ENCODE measurements around the gene OSBP2. TPM values are rescaled to one million over a fixed set of nuclear protein-coding genes. Genes with fewer than 3 reads are reported as not detected.
"Not testable (repeated sequence)": the region's sequence is repeated elsewhere in the genome, so short reads cannot be mapped to it uniquely, and the experiment has no call there.

The OSBP2 gene
- total RNA-seq, 1 donor from 2014 or later: 15.4 TPM

GRCh38 chr22:30718491-30718890, 23.8 kb downstream of the OSBP2 start:
- no peak for DNase-seq

DNA sequence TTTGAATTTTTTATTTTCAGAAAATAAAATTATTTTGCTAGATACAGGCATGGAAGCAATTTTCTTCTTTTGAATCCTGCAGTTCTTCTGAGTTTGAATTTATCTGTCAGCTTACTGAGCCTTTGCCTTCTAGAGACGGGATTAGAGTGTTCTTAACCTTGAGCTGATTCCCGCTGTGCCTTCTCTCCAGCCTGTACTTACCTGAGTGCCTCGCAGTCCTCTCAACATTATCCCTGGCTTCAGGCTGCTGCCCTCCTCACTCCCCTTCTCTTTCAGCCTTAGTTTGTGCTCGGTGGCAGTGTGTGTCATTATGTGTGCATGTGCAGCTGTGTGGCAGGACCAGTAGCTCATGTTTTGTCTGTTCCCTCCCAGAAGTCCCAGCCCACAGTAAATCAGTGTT, 24.3 kb downstream of the OSBP2 start:
- no peak for DNase-seq

- DNase-seq: no peak
Measured at GRCh38 chr22:30720263-30720837, 25.7 kb downstream of the OSBP2 start.

DNA sequence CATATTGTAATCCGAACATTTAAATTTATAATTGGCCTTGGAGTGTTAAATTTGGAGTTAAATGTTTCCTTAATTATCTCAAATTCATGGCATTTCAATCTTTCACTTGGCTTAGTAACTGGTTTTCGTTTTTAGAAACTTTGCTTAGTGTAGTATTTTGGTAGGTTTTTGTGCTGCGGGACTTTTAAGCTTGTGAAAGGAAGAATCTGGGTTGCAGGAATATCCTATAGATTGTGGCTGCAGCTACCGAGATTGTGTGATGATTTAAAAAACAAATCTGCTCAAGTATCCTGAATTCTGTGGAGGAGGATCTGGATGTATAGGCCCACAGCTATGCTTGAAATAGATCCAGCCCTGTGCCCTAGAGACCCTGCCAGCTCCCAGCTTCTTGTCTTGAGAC, 27.1 kb downstream of the OSBP2 start:
- no peak for DNase-seq

GRCh38 chr22:30728826-30729225, 34.2 kb downstream of the OSBP2 start:
- DNase-seq: no peak

DNA sequence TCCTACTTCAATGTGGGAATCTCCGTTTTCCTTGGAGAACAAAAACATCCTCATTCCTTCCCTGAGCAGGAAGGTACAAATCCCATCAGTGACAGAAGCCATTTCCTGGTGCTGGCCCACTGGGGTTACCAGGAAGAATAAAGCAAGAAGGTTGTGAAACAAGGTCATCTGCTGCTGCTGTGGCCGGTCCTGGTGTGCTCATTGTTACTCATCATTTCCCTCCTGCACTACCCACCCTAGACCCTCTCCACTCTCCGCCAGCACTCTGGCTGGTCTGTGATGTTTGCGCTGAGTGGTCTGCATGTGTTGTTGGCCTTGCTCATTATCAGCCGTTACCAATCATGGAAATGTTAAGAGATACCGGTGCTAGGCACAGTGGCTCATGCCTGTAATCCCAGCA, 37.0 kb downstream of the OSBP2 start:
- DNase-seq: no peak

DNA sequence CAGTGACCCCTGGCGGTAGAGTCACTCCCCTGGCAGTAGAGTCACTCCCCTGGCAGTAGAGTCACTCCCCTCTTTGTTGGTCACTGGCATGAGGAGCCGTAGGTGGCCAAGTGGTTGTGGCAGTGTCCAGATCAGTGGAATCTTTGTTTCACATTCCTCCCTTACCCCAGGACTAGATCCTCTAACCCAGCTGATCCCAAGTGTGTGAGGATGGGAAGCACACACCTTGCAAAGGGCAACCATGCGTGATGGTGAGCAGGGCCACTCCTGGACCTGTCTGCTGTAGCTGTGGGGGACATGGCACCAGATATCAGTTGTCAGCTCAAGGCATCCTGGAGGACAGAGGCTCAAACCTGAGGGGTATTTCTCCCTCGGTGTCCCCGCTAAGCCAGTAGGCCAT, 37.8 kb downstream of the OSBP2 start:
- DNase-seq: no peak

GRCh38 chr22:30733181-30733631, 38.5 kb downstream of the OSBP2 start:
- DNase-seq: no peak

GRCh38 chr22:30740007-30740406, 45.3 kb downstream of the OSBP2 start:
- DNase-seq: not testable (repeated sequence)

GRCh38 chr22:30740511-30740910, 45.8 kb downstream of the OSBP2 start:
- not testable (repeated sequence) for DNase-seq

GRCh38 chr22:30742291-30743256, 47.9 kb downstream of the OSBP2 start:
- DNase-seq: no peak

DNA sequence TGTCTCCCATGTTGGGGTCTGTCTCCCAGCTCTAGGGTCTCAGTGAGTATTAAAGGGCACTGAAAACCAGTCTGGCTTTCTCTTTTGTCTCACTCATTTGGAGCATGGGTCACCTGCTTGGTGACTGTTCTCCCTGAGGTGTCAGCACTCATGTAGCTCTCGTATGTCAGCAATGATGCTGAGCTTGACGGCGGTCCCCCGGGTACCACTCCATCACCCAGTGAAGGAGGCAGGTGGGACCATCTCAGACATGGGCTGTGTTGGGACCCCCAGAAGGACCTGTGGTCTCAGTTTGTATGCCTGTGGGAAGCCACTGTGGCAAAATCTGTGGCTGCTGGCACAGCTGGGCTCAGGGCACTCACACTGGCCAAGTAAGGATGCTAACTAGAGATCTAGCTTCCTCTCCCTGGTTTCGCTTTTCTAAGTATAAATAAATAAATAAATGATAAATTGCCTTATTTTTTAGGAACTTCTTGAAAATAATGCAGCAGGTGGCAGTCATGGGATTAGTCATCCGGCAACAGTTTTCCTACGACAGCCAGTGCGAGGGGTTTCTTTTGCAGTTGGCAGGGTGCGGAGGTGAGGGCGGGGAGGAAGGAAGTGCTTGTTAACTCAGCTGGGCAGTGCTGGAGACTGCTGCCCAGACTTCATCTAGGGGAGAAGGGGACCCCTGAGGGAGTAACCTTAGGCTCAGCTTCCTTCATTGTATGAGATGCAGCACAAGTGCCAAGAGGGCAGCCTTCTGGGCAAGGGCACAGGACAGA, 48.8 kb downstream of the OSBP2 start:
- DNase-seq: no peak

DNA sequence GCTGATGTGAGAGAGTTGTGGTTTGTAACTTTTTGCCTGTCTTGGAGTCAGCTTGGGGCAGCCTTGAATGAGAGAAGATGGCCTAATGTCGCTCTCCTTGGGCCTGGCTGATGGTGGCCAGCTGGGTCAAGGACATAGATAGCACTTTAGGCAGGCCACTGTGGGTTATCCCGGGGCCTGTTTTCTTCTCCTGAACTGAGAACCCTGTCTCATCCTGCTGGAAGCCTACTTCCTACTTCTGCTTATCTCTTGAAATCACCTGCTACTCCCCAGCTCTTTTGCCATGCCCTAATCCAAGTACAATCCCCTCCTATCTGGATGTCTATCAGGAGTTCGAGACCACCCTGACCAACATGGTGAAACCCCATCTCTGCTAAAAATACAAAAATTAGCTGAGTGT, 49.5 kb downstream of the OSBP2 start:
- DNase-seq: no peak

GRCh38 chr22:30747493-30747892, 52.8 kb downstream of the OSBP2 start:
- no peak for DNase-seq

DNA sequence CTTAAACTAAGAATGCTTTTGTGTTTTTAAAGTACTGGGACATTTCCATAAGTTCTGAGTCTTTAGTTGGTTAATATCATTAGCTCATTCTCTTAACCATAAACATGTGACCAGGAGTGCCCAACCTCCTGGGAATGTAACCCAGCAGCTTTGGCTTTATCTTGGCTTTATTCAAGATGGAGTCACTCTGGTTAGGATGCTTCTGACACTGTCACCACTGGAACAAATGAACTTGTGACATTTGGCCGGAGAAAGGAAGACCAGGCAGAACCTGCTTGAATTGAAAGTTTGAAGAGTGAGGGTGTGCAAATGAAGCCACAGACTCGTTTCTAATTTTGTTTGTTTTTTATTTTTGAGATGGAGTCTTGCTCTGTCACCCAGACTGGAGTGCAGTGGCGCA, 54.6 kb downstream of the OSBP2 start:
- DNase-seq: no peak

- DNase-seq: no peak
Measured at GRCh38 chr22:30749849-30750248, 55.2 kb downstream of the OSBP2 start.

DNA sequence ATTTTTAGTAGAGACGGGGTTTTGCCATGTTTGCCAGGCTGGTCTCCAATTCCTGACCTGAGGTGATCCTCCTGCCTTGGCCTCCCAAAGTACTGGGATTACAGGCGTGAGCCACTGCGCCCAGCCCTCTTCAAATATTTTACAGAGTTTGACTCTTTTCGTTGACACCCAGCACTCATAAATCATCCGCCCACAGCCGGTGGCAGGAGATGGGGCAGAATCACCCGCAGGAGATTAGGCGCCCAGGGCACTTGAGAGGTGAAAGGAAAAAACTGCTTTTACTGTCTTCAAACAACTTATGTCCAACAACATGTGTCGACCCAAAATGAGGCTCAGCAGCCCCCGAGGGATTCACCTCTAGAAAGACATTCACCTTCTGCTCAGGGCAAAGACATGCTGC, 56.9 kb downstream of the OSBP2 start:
- DNase-seq: no peak

DNA sequence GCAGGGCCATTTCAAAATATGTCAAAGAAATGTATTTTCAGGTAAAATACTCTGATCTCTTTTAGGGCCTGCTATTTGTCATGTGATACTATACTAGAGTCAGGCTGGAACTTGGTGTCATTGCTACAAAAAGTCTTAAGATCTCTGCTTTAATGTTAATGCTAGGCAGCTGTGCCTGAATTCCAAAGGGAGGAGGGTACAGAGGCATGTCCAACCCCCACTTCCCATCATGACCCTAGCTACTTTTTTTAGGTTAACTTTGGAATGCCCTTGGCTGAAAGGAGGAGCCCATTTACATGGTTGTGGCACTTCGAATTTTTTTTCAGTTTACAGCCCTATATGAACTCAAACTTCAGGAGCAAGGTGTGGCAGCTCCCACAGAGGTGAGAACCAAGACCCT, 58.1 kb downstream of the OSBP2 start:
- DNase-seq: no peak

DNA sequence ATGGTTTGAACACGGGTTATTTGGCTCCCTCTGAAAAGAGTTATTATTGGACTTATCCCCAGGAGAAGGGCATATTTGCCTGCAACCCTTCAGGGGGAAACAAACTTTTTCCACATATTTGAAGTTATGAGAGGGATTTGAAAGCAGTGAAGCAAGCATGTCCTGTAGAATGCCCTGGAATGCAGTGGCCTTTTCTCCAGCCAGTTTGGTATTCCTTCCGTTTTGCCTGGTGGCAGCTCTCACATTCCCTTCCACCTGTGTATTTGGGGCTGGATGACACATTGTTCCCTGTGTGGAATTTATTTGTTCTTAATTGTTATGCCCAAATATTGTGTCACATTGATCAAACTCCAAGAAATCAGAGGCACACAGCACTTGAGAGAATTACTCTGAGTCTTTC, 59.0 kb downstream of the OSBP2 start:
- no peak for DNase-seq

- DNase-seq: no peak
Measured at GRCh38 chr22:30754521-30754920, 59.8 kb downstream of the OSBP2 start.

DNA sequence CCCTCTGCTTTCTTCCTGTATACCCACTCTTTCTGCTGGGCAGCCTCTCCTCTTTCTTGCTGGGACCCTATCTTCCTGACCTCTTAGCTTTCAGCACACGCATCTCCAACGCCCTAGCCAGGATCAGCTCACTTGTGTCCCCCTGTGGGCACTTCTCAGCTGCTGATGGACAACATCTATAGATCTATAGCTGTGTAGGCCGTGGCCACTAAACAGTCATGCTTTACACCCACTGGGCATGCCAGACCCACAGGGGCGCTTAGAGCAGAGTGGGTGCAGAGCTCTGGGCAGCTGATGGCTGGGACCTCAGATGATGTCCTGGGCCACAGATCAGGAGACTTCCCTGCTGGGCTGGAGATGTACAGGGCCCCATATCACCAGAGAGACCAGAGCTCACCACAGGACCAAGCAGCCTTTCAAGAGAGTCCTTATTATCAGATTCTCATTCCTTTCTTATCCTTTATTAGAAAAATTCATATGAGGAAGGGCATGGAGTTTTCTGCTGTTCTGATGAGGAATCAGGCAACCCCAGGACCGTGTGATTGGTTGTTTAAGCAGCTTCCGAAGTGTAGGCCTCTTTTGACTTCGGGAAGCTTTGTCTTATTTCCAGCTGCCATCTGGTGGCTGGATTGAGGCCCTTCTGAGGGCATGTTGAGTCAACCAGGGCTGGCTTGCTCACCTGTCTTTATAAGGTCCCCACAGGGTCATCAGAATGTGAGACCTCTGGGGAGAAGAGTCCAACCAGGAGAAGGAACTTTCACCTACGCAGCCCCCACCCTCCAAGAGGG, 60.5 kb downstream of the OSBP2 start:
- peak; percentile 44 for DNase-seq

DNA sequence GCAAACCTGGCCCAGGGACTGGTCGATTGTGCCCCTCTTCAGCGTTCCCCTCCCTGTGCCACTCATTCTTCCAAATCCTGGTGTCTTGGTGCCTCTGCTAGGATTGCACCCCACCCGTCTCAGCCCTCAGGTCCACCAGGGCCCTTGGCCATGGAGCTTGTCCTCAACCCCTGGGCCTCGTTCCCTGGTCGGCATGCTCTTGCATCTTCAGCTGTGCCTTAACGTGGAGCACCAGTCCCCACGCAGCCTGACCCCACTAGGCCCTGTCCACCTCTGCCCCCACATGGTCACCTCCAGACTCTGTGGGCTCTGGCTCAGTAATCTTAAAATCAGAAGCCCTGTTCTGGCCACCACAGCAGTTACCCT, 61.1 kb downstream of the OSBP2 start:
- DNase-seq: no peak
